ENCODE results near the gene IRAK2. TPM values are rescaled to one million over a fixed set of nuclear protein-coding genes. Genes with fewer than 3 reads are reported as not detected.

Gene IRAK2
- total RNA-seq, 6 experiments from 2014 or later: 4.2 to 16.0 (median 8.4) TPM

GRCh38 chr3:10242182-10243065 is 77.7 kb downstream of the IRAK2 start:
- no peak for DNase-seq
- intact Hi-C loops (cut with DNase I): no loop called here
- ATAC-seq: peak; percentile 64 to 77 (median 68)
- 82% methylated on average over 4 of the region's 7 CpGs for WGBS (ENCODE audit: insufficient coverage, low coverage, low lambda C conversion rate, missing lambda C conversion rate)
- TF ChIP-seq POLR2A (IDR thresholded peaks at IDR 0.05): no peak
- TF ChIP-seq CTCF (IDR thresholded peaks at IDR 0.05): no peak
- H3K4me3 ChIP-seq: no peak overlapping the region
- H3K36me3 ChIP-seq: peaks cover 0 to 13% (median 6%) of the 10 kb centered on the region in 4 donors
- no peaks in the 10 kb centered on the region for H3K27me3 ChIP-seq
- H3K4me1 ChIP-seq: no peaks in the 10 kb centered on the region
- no peaks in the 10 kb centered on the region for H3K9me3 ChIP-seq
- H3K27ac ChIP-seq: peak overlapping the region; percentile 11 to 33 (median 29)

GRCh38 chr3:10244009-10244408 is 79.3 kb downstream of the IRAK2 start:
- peaks cover 0 to 3% (median 0%) of the 10 kb centered on the region in 4 donors for H3K4me1 ChIP-seq
- WGBS (ENCODE audit: insufficient coverage, low coverage, low lambda C conversion rate, missing lambda C conversion rate): 58% methylated on average over 2 of the region's 3 CpGs
- no peak for TF ChIP-seq CTCF (IDR thresholded peaks at IDR 0.05)
- TF ChIP-seq POLR2A (IDR thresholded peaks at IDR 0.05): no peak
- H3K4me3 ChIP-seq: no peak overlapping the region
- no peak overlapping the region for H3K27ac ChIP-seq
- peaks cover 0 to 4% (median 2%) of the 10 kb centered on the region in 4 donors for H3K36me3 ChIP-seq
- ATAC-seq (no peak), DNase-seq (no peak)
- intact Hi-C loops (cut with DNase I): no loop called here
- no peaks in the 10 kb centered on the region for H3K9me3 ChIP-seq
- no peaks in the 10 kb centered on the region for H3K27me3 ChIP-seq

GRCh38 chr3:10245081-10245712 is 80.5 kb downstream of the IRAK2 start:
- ATAC-seq (no peak), DNase-seq (no peak)
- Histone ChIP-seq H3K27me3 (no peaks in the 10 kb centered on the region), H3K4me3 (no peak overlapping the region), H3K9me3 (no peaks in the 10 kb centered on the region), H3K27ac (no peak overlapping the region), H3K4me1 (peaks cover 0 to 12% (median 4%) of the 10 kb centered on the region in 4 donors), H3K36me3 (peaks cover 0 to 2% (median 0%) of the 10 kb centered on the region in 4 donors)
- TF ChIP-seq CTCF (IDR thresholded peaks at IDR 0.05) (no peak), POLR2A (IDR thresholded peaks at IDR 0.05) (no peak)
- 82% methylated on average over 6 of the region's 6 CpGs for WGBS (ENCODE audit: insufficient coverage, low coverage, low lambda C conversion rate, missing lambda C conversion rate)
- intact Hi-C loops (cut with DNase I): no loop called here

- no peak for DNase-seq
- TF ChIP-seq CTCF (IDR thresholded peaks at IDR 0.05): no peak
- no peak for TF ChIP-seq POLR2A (IDR thresholded peaks at IDR 0.05)
- no peaks in the 10 kb centered on the region for H3K36me3 ChIP-seq
- peaks cover 0 to 21% (median 4%) of the 10 kb centered on the region in 4 donors for H3K4me1 ChIP-seq
- intact Hi-C loops (cut with DNase I): no loop called here
- H3K27ac ChIP-seq: peak overlapping the region in 2 of 3 donors; percentile 70 to 85
- no peak for ATAC-seq
- 48% methylated on average over 13 of the region's 14 CpGs for WGBS (ENCODE audit: insufficient coverage, low coverage, low lambda C conversion rate, missing lambda C conversion rate)
- H3K4me3 ChIP-seq: peak overlapping the region; percentile 67 to 74 (median 74)
- H3K9me3 ChIP-seq: no peaks in the 10 kb centered on the region
- no peaks in the 10 kb centered on the region for H3K27me3 ChIP-seq
Observed at GRCh38 chr3:10247679-10248183, 83.0 kb downstream of the IRAK2 start.

All from right lobe of liver (tissue), 6 donors.